ENCODE measurements around the gene CALU. TPM values are rescaled to one million over a fixed set of nuclear protein-coding genes. Genes with fewer than 3 reads are reported as not detected.
A peak's percentile ranks its signal among the peaks of the same experiment; 100 is the strongest.

CALU gene
- total RNA-seq, 2 experiments from 2014 or later: 29.5 to 32.1 TPM

DNA sequence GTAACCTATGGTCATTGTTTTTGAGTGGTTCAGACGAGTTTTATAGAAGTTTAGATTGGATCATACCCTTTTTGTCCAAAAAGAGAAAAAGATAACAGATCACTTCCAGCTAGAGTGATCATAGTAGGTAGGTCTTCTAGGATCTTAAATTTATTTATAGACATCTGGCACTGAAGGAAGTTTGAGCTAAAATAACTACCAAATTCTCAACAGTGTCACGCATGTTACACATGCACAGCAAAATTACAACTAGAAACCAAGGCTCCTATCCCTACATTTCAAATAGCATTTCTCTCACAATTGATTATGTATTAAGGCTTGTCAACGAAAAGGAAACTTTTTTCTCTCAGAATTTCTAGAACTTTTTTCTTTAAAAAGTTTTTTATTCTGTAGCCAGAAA is 2.3 kb downstream of the CALU start:
- H3K4me1 Mint-ChIP-seq: peaks cover 48% of the 10 kb centered on the region
- no peak overlapping the region for H3K27ac Mint-ChIP-seq
- no peaks in the 10 kb centered on the region for H3K9me3 Mint-ChIP-seq
- no peak overlapping the region for H3K4me3 Mint-ChIP-seq
- CTCF ChIA-PET: interaction anchor here (0.6 to 2.6 kb wide), 6 partner anchors 13 to 1149 kb away, joined by 3 to 8 read pairs (median 4); no protein-coding TSS in a partner anchor
- H3K27me3 Mint-ChIP-seq: no peaks in the 10 kb centered on the region
- no peak for DNase-seq
- peaks cover 6% of the 10 kb centered on the region for H3K36me3 Mint-ChIP-seq (ENCODE audit: low read depth)
- POLR2A ChIA-PET: no interaction called here

- CTCF ChIA-PET: interaction anchor here (0.6 to 1.0 kb wide), 2 partner anchors 18 to 1150 kb away, joined by 3 to 4 read pairs; no protein-coding TSS in a partner anchor
- POLR2A ChIA-PET: no interaction called here
- H3K36me3 Mint-ChIP-seq (ENCODE audit: low read depth): peaks cover 6% of the 10 kb centered on the region
- no peak overlapping the region for H3K4me3 Mint-ChIP-seq
- no peak for DNase-seq
- peaks cover 48% of the 10 kb centered on the region for H3K4me1 Mint-ChIP-seq
- H3K27me3 Mint-ChIP-seq: no peaks in the 10 kb centered on the region
- H3K27ac Mint-ChIP-seq: no peak overlapping the region
- no peaks in the 10 kb centered on the region for H3K9me3 Mint-ChIP-seq
These were observed 3.0 kb downstream of the CALU start for GRCh38 chr7:128742206-128742605.

DNA sequence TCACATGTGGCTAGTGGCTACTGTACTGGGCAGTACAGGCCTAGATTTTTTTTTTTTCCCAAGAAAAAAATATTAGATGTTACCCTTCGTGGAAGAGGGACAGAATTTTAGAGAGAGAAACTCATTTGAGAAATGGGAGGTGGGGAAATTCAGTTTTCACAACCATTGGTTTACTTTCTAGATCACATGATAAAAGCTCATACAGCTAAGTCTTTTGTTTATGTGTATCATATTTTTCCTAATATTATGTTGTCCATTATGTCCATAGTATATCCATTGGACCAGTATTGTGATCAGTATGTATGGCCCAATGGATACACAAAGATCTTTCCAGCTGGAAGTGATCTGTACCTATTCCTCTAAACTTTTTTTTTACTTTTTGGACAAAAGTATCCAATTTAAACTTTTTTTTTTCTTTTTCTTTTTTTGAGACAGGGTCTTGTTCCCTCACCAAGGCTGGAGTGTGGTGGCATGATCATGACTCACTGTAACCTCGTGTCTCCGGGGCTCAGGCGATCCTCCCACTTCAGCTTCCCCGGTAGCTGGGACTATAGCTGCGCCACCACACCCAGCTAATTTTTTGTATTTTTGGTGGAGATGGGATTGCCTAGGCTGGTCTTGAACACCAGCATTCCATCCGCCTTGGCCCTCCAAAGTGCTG is 4.1 kb downstream of the CALU start:
- Mint-ChIP-seq H3K36me3 (ENCODE audit: low read depth) (peaks cover 13% of the 10 kb centered on the region), H3K4me1 (peaks cover 44% of the 10 kb centered on the region), H3K9me3 (no peaks in the 10 kb centered on the region), H3K27ac (no peak overlapping the region), H3K4me3 (no peak overlapping the region), H3K27me3 (no peaks in the 10 kb centered on the region)
- DNase-seq: no peak
- CTCF ChIA-PET: interaction anchor here (0.6 to 1.1 kb wide), 5 partner anchors 11 to 119 kb away, joined by 3 read pairs; partner anchors contain the start of gene ATP6V1F
- POLR2A ChIA-PET: no interaction called here

DNA sequence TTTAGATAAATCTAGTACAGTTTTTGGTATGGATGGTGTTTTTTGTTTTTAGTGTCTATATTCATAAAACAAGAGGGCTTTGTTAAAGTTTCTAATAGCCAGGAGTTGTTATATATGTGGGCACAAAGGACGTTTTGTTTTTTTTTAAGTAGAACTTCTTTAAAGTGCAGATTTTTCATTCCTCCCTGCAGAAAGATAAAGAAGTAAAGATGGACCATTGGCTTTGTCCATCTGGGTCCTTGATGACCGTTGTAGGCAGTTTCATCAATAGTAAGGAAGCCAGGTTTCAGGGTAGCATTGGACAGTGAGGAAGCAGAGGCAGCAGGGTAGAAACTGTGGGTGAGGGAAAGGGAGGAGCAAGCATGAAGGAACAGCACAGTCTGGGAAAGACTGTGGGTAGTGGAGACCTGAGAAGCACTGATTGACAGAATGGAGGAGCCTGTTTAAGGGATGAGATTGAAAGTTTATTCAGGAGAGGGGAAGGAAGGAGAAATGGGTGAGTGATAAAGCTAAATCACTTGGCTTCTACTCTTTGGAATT is 5.3 kb downstream of the CALU start:
- peaks cover 40% of the 10 kb centered on the region for H3K4me1 Mint-ChIP-seq
- CTCF ChIA-PET: interaction anchor here (1.1 kb wide), 2 partner anchors 10 to 118 kb away, joined by 3 read pairs; partner anchors contain the start of gene ATP6V1F
- no peak overlapping the region for H3K4me3 Mint-ChIP-seq
- no peaks in the 10 kb centered on the region for H3K9me3 Mint-ChIP-seq
- POLR2A ChIA-PET: no interaction called here
- H3K27me3 Mint-ChIP-seq: no peaks in the 10 kb centered on the region
- H3K27ac Mint-ChIP-seq: no peak overlapping the region
- H3K36me3 Mint-ChIP-seq (ENCODE audit: low read depth): peaks cover 23% of the 10 kb centered on the region
- no peak for DNase-seq

DNA sequence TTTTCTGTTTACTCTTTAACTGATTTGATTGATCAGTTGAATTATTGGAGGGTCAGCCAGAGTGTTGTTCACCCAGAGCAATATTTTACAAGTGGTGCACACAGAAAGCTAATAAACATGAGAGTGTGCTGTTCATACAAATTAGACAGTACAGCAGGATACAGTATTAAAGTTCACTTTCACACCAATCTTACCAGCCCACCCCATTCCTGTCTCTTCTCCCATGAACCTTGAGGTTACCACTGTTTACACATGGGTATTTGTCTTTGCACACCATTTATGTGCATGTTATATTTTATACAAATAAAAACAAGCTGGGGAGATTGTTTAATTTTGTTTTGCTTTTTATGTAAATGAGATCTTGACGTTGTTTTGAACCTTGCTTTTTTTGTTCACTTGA is 6.5 kb downstream of the CALU start:
- Mint-ChIP-seq H3K27me3 (no peaks in the 10 kb centered on the region), H3K4me3 (no peak overlapping the region), H3K36me3 (ENCODE audit: low read depth) (peaks cover 31% of the 10 kb centered on the region), H3K4me1 (peaks cover 29% of the 10 kb centered on the region), H3K27ac (no peak overlapping the region), H3K9me3 (no peaks in the 10 kb centered on the region)
- no peak for DNase-seq
- ChIA-PET CTCF (interaction anchor here (0.7 to 1.3 kb wide), 4 partner anchors 11 to 15 kb away, joined by 3 read pairs; no protein-coding TSS in a partner anchor), POLR2A (no interaction called here)

GRCh38 chr7:128747327-128748079 is 8.3 kb downstream of the CALU start:
- Mint-ChIP-seq H3K36me3 (ENCODE audit: low read depth) (peaks cover 28% of the 10 kb centered on the region), H3K27ac (no peak overlapping the region), H3K27me3 (no peaks in the 10 kb centered on the region), H3K4me1 (peaks cover 14% of the 10 kb centered on the region), H3K9me3 (no peaks in the 10 kb centered on the region), H3K4me3 (no peak overlapping the region)
- ChIA-PET CTCF (interaction anchor here (1.6 kb wide), 1 partner anchor 12 kb away, joined by 3 read pairs; no protein-coding TSS in a partner anchor), POLR2A (no interaction called here)
- no peak for DNase-seq

- DNase-seq: no peak
- ChIA-PET POLR2A (no interaction called here), CTCF (interaction anchor here (2.0 kb wide), 1 partner anchor 13 kb away, joined by 11 read pairs; the partner anchor contains the start of gene CALU)
- Mint-ChIP-seq H3K36me3 (ENCODE audit: low read depth) (peaks cover 50% of the 10 kb centered on the region), H3K9me3 (no peaks in the 10 kb centered on the region), H3K4me3 (no peak overlapping the region), H3K27me3 (no peaks in the 10 kb centered on the region), H3K4me1 (peaks cover 2% of the 10 kb centered on the region), H3K27ac (no peak overlapping the region)
These were observed 13.1 kb downstream of the CALU start for GRCh38 chr7:128752251-128752650.

DNA sequence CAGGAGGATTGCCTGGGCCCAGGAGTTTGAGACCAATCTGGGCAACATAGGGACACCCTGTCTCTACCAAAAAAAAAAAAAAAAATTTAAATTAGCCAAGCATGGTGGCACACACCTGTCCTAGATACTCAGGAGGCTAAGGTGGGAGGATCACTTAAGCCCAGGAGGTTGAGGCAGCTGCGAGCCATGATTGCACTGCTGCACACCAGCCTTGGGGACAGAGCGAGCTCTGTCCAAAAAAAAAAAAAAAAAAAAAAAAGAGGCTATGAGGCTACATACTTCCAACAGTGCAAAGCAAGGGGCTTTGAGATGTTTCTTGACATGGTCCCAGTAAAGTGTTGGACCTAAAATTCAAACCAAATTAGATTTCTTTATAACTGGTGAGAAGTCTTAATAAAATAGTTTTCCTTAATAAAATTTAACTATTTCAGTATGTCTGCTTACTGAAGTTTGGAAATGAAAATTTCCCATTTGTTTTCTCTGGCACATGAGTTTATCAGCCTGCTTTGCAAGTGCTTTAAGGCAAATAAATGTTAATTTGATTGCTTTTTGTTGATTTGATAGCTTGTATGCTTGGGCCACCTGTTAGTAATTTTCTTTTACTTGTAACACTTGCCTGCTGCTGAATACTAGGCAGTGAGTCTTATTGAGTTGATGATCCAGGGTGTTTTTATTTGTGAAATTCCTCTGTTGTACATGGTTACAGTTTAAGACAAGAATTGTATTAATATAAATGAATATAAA is 16.1 kb downstream of the CALU start:
- DNase-seq: no peak
- peaks cover 31% of the 10 kb centered on the region for H3K36me3 Mint-ChIP-seq (ENCODE audit: low read depth)
- no peaks in the 10 kb centered on the region for H3K9me3 Mint-ChIP-seq
- CTCF ChIA-PET: interaction anchor here (0.7 to 1.3 kb wide), 4 partner anchors 11 to 340 kb away, joined by 3 to 8 read pairs (median 3); no protein-coding TSS in a partner anchor
- no peak overlapping the region for H3K4me3 Mint-ChIP-seq
- H3K4me1 Mint-ChIP-seq: no peaks in the 10 kb centered on the region
- no peaks in the 10 kb centered on the region for H3K27me3 Mint-ChIP-seq
- H3K27ac Mint-ChIP-seq: no peak overlapping the region
- POLR2A ChIA-PET: no interaction called here

GRCh38 chr7:128755819-128756476 is 16.8 kb downstream of the CALU start:
- ChIA-PET POLR2A (interaction anchor here (0.7 kb wide), 1 partner anchor 407 kb away, joined by 3 read pairs; no protein-coding TSS in a partner anchor), CTCF (interaction anchor here (0.9 to 1.2 kb wide), 3 partner anchors 10 to 128 kb away, joined by 3 to 5 read pairs (median 3); no protein-coding TSS in a partner anchor)
- no peaks in the 10 kb centered on the region for H3K4me1 Mint-ChIP-seq
- no peak for DNase-seq
- peaks cover 30% of the 10 kb centered on the region for H3K36me3 Mint-ChIP-seq (ENCODE audit: low read depth)
- H3K27ac Mint-ChIP-seq: no peak overlapping the region
- H3K4me3 Mint-ChIP-seq: no peak overlapping the region
- no peaks in the 10 kb centered on the region for H3K9me3 Mint-ChIP-seq
- H3K27me3 Mint-ChIP-seq: no peaks in the 10 kb centered on the region

DNA sequence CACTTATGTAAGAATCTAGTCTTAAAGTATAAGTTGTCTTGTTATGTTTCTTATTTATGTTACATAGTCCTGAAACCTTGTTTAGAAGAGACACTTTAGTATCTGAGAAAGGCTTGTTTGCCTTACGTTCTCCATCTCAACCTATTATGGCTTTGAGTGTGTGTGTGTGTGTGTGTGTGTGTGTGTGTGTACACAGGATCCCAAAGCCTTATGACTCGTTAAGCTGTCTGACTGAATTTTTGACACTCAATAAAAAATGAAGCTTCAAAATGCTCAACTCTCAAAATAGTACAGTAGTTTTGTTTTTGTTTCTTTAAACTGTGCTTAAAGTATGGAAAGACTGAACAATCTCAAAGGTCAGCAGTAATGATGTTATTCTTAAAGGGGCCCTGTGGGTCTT is 18.0 kb downstream of the CALU start:
- POLR2A ChIA-PET: no interaction called here
- DNase-seq: no peak
- Mint-ChIP-seq H3K4me3 (no peak overlapping the region), H3K36me3 (ENCODE audit: low read depth) (peaks cover 33% of the 10 kb centered on the region), H3K27ac (peak overlapping the region; percentile 19), H3K9me3 (no peaks in the 10 kb centered on the region), H3K4me1 (no peaks in the 10 kb centered on the region), H3K27me3 (no peaks in the 10 kb centered on the region)
- CTCF ChIA-PET: interaction anchor here (0.6 to 1.2 kb wide), 3 partner anchors 11 to 597 kb away, joined by 3 to 4 read pairs (median 3); no protein-coding TSS in a partner anchor

DNA sequence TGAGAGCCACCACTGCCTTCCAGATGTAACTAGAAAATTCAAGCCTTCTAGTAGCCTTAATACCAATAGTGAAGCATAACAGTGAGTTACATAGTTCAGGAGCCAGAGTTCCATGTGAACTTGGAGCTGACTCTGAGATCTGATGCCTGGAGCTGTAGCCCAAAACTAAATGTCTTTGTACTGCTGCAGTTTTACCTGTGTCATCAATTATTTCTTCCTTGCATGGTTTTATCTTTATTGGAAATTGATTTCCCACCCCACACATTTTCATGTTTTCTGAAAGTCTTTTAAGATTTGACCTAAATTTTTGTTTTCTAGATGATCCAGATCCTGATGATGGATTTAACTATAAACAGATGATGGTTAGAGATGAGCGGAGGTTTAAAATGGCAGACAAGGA is 19.4 kb downstream of the CALU start:
- Mint-ChIP-seq H3K27me3 (no peaks in the 10 kb centered on the region), H3K4me3 (no peak overlapping the region), H3K9me3 (no peaks in the 10 kb centered on the region), H3K4me1 (no peaks in the 10 kb centered on the region), H3K27ac (peak overlapping the region; percentile 10), H3K36me3 (ENCODE audit: low read depth) (peaks cover 30% of the 10 kb centered on the region)
- ChIA-PET POLR2A (no interaction called here), CTCF (interaction anchor here (0.8 to 1.2 kb wide), 2 partner anchors 11 to 78 kb away, joined by 3 read pairs; no protein-coding TSS in a partner anchor)
- DNase-seq: no peak

- H3K4me1 Mint-ChIP-seq: no peaks in the 10 kb centered on the region
- ChIA-PET POLR2A (no interaction called here), CTCF (interaction anchor here (1.2 kb wide), 1 partner anchor 11 kb away, joined by 3 read pairs; no protein-coding TSS in a partner anchor)
- H3K36me3 Mint-ChIP-seq (ENCODE audit: low read depth): peaks cover 28% of the 10 kb centered on the region
- no peak overlapping the region for H3K4me3 Mint-ChIP-seq
- H3K27me3 Mint-ChIP-seq: no peaks in the 10 kb centered on the region
- no peak for DNase-seq
- no peaks in the 10 kb centered on the region for H3K9me3 Mint-ChIP-seq
- H3K27ac Mint-ChIP-seq: no peak overlapping the region
These were observed 20.1 kb downstream of the CALU start for GRCh38 chr7:128759242-128759641.
